ENCODE data around the gene SAMHD1. TPM values are rescaled to one million over a fixed set of nuclear protein-coding genes. Genes with fewer than 3 reads are reported as not detected.
"Not testable (repeated sequence)": the region's sequence is repeated elsewhere in the genome, so short reads cannot be mapped to it uniquely, and the experiment has no call there.

The SAMHD1 gene
- total and polyA plus RNA-seq, 2 experiments from 2014 or later, result 7.3 to 10.3 TPM

DNA sequence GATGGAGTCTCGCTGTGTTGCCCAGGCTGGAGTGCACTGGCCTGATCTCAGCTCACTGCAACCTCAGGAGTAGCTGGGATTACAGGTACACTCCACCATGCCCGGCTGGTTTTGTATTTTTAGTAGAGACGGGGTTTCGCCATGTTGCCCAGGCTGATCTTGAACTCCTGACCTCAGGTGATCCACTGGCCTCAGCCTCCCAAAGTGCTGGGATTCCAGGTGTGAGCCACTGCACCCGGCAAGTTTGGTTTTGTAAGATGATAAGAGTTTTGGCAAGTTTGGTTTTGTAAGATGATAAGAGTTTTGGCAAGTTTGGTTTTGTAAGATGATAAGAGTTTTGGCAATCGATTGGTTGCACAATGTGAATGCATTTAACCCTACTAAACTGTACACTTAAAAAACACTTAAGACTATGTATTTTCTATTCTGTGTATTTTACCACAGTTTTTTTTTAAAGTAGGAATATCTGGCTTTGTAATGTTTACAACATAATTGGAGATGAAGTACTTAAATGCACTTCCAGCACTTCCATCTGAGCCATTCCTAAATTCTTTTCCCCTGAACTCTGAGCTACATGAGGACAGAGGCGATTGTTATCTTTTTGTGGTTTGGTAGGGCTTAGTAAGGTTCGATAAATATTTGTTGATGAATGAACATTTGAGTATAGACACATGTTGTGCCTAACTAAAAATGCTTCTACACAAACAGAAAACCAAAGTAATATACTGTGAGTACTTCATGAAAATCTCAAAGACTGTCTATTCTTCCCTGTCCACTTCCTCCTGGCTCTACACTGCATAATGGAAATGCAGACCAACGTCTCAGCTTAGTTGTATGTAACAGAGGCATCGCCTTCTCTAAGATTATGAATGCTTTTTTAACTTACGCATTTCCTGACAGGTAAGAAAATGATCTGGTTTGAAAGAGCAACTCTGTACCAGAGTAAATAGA lies 18.8 kb downstream of the SAMHD1 start:
- Histone ChIP-seq H3K36me3 (no peaks in the 10 kb centered on the region), H3K27ac (no peak overlapping the region), H3K4me3 (no peak overlapping the region), H3K9me3 (ENCODE audit: low read depth) (no peaks in the 10 kb centered on the region), H3K27me3 (no peaks in the 10 kb centered on the region), H3K4me1 (ENCODE audit: low read depth) (peaks cover 8% of the 10 kb centered on the region)
- TF ChIP-seq, protein P1, sequence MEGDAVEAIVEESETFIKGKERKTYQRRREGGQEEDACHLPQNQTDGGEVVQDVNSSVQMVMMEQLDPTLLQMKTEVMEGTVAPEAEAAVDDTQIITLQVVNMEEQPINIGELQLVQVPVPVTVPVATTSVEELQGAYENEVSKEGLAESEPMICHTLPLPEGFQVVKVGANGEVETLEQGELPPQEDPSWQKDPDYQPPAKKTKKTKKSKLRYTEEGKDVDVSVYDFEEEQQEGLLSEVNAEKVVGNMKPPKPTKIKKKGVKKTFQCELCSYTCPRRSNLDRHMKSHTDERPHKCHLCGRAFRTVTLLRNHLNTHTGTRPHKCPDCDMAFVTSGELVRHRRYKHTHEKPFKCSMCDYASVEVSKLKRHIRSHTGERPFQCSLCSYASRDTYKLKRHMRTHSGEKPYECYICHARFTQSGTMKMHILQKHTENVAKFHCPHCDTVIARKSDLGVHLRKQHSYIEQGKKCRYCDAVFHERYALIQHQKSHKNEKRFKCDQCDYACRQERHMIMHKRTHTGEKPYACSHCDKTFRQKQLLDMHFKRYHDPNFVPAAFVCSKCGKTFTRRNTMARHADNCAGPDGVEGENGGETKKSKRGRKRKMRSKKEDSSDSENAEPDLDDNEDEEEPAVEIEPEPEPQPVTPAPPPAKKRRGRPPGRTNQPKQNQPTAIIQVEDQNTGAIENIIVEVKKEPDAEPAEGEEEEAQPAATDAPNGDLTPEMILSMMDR (IDR thresholded peaks at IDR 0.05; ENCODE audit: low read depth, low read length), result no peak
- peak in 1 of 2 donors; percentile 78 for DNase-seq (ENCODE audit: low read depth in 1 of 2, low spot score in 1 of 2)

DNA sequence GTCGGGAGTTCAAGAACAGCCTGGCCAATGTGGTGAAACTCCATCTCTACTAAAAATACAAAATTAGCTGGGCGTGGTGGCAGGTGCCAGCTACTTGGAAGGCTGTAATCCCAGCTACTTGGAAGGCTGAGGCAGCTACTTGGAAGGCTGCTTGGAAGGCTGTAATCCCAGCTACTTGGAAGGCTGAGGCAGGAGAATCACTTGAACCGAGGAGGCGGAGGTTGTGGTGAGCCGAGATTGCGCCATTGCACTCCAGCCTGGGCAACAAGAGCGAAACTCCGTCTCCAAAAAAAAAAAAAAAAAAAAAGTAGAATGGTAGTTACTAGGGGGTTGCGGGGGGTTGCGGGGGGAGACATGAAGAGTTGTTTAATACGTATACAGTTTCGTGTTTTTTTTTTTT lies 19.4 kb downstream of the SAMHD1 start:
- not testable (repeated sequence) for H3K4me3 ChIP-seq; H3K36me3 ChIP-seq; DNase-seq (ENCODE audit: low read depth in 1 of 2, low spot score in 1 of 2); H3K27me3 ChIP-seq; H3K4me1 ChIP-seq (ENCODE audit: low read depth); H3K27ac ChIP-seq; H3K9me3 ChIP-seq (ENCODE audit: low read depth)

DNA sequence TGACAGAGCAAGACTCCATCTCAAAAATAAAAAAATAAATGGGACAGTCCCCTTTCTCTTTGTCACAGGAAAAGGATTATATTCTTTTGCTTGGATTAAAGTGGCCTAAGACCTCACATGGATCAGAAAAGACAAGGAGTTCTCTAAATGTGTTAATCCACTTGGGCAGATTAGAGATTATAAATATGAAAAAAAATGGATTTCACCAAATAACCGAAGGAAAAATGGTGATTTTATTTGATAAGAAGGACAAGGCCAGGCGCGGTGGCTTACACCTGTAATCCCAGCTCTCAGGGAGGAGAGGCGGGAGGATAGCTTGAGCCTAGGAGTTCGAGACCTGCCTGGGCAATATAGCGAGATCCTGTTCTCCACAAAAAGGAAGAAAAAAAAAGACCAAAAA lies 21.8 kb downstream of the SAMHD1 start:
- Histone ChIP-seq H3K9me3 (ENCODE audit: low read depth) (no peaks in the 10 kb centered on the region), H3K4me1 (ENCODE audit: low read depth) (no peaks in the 10 kb centered on the region), H3K27ac (no peak overlapping the region), H3K4me3 (no peak overlapping the region), H3K27me3 (no peaks in the 10 kb centered on the region), H3K36me3 (no peaks in the 10 kb centered on the region)
- TF ChIP-seq, protein P1 (IDR thresholded peaks at IDR 0.05; ENCODE audit: low read depth, low read length), result no peak
- no peak for DNase-seq (ENCODE audit: low read depth in 1 of 2, low spot score in 1 of 2)

DNA sequence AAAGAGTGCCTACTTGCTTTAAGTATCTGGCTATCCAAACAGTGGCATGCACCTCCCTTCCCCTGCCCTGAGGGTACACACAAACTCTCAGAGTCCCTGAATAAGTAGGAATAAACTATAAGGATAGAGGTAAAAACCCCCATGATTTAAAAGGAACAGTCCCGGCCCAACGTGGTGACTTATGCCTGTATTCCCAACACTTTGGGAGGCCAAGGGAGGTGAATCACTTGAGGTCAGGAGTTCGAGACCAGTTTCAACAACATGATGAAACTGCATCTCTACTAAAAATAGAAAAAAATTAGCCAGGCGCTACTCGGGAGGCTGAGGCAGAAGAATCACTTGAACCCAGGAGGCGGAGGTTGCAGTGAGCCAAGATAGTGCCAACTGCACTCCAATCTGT lies 22.2 kb downstream of the SAMHD1 start:
- DNase-seq (ENCODE audit: low read depth in 1 of 2, low spot score in 1 of 2), result no peak
- no peaks in the 10 kb centered on the region for H3K4me1 ChIP-seq (ENCODE audit: low read depth)
- TF ChIP-seq, protein P1 (IDR thresholded peaks at IDR 0.05; ENCODE audit: low read depth, low read length), result no peak
- no peaks in the 10 kb centered on the region for H3K36me3 ChIP-seq
- no peak overlapping the region for H3K4me3 ChIP-seq
- H3K27me3 ChIP-seq, result no peaks in the 10 kb centered on the region
- H3K9me3 ChIP-seq (ENCODE audit: low read depth), result no peaks in the 10 kb centered on the region
- H3K27ac ChIP-seq, result no peak overlapping the region

DNA sequence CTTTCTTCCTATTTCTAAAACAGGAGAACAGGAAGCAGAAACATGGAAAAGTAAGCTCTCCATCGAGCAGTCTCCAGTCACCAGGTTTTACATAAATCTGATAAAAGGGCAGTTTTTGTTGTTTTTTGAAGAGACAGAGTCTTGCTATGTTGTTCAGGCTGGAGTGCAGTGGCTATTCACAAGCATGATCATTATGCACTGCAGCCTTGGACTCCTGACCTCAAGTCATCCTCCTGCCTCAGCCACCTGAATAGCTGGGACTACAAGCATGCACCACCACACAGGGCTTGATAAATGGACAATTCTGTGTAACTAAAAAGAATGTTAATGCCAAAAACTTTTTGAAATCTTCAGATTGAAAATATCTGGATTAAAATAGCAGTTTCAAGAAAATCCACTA lies 23.8 kb downstream of the SAMHD1 start:
- H3K36me3 ChIP-seq, result no peaks in the 10 kb centered on the region
- H3K27me3 ChIP-seq, result no peaks in the 10 kb centered on the region
- H3K9me3 ChIP-seq (ENCODE audit: low read depth), result no peaks in the 10 kb centered on the region
- TF ChIP-seq, protein P1 (IDR thresholded peaks at IDR 0.05; ENCODE audit: low read depth, low read length), result no peak
- no peaks in the 10 kb centered on the region for H3K4me1 ChIP-seq (ENCODE audit: low read depth)
- no peak overlapping the region for H3K4me3 ChIP-seq
- no peak overlapping the region for H3K27ac ChIP-seq
- DNase-seq (ENCODE audit: low read depth in 1 of 2, low spot score in 1 of 2), result no peak

DNA sequence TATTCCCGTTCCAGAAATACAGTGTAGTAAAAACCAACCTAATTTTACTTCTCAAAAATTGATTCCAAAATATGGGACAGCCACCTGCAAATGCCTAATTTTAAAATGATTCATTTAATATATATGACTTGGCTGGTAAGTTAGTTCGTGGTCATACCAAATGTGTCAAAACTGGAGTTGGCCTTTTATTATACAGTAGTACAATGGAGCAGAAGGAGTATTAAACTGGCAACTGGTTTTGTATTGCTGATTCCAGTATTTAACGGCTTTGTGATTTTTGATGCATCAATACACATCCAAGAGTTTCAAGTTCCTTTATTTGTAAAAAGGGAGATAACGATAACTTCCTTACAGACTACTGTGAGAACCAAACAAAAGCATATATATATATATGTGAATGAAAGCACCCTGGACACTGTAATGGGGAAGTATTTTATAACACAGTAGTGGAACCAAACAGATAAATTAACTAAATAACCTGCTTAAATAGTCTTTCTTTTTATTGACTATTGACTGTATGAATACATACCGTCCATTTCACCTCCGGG lies 24.8 kb downstream of the SAMHD1 start:
- Histone ChIP-seq H3K27me3 (no peaks in the 10 kb centered on the region), H3K4me1 (ENCODE audit: low read depth) (no peaks in the 10 kb centered on the region), H3K36me3 (no peaks in the 10 kb centered on the region), H3K4me3 (no peak overlapping the region), H3K9me3 (ENCODE audit: low read depth) (no peaks in the 10 kb centered on the region), H3K27ac (no peak overlapping the region)
- DNase-seq (ENCODE audit: low read depth in 1 of 2, low spot score in 1 of 2), result no peak
- TF ChIP-seq, protein P1 (IDR thresholded peaks at IDR 0.05; ENCODE audit: low read depth, low read length), result no peak
